H1 (cell line): ENCODE results near the gene NCAM1. TPM values are rescaled to one million over a fixed set of nuclear protein-coding genes. Genes with fewer than 3 reads are reported as not detected.

Experiments
- CTCF ChIA-PET: fragments of 300-600 bp; sonication (Branson Sonifier 250); formaldehyde crosslinking; loops from one replicate; lab custom pipeline; 2021; ENCODE audit not compliant: partially characterized antibody; lab: Charles Lee
- POLR2A ChIA-PET: fragments of 300-600 bp; sonication (Branson Sonifier 250); formaldehyde crosslinking; loops from one replicate; lab custom pipeline; 2021; ENCODE audit warnings: inconsistent platforms; ENCODE audit not compliant: partially characterized antibody; lab: Charles Lee
- DNase-seq, 2 experiments: peaks; one replicate each; pipeline versions ENCODE4 v3.0.0 to v3.0.0-alpha.2; 2010 to 2022; ENCODE audit warnings: low spot score in 2 of 2, low read depth in 1 of 2, mixed read lengths in 1 of 2
- FAIRE-seq: peaks from 2 replicates; lab custom pipeline; 2011; peaks lifted over from hg19 to GRCh38; lab: Jason Lieb, UNC
- H2AFZ ChIP-seq: 2 replicates; pipeline ENCODE4 v1.8.1; 2012; ENCODE audit warnings: low read length, inconsistent platforms
- H2AK5ac ChIP-seq: 2 replicates; pipeline ENCODE4 v1.6.1; 2013; ENCODE audit warnings: low read depth, low read length
- H2BK120ac ChIP-seq: replicated peaks from 2 replicates; pipeline ENCODE3; 2013; ENCODE audit warnings: low read depth, low read length, inconsistent platforms
- H2BK12ac ChIP-seq: 2 replicates; pipeline ENCODE4 v1.6.1; 2013; ENCODE audit warnings: low read depth, low read length
- H2BK15ac ChIP-seq: 2 replicates; pipeline ENCODE4 v1.6.1; 2013; ENCODE audit warnings: low read length
- H2BK20ac ChIP-seq: 2 replicates; pipeline ENCODE4 v1.6.1; 2013; ENCODE audit warnings: low read length
- H2BK5ac ChIP-seq: 2 replicates; pipeline ENCODE4 v1.6.1; 2013; ENCODE audit warnings: low read depth, low read length
- H3K14ac ChIP-seq: 2 replicates; pipeline ENCODE4 v1.6.1; 2013; ENCODE audit warnings: inconsistent platforms; ENCODE audit not compliant: insufficient read length
- H3K18ac ChIP-seq: 2 replicates; pipeline ENCODE4 v1.6.1; 2013; ENCODE audit warnings: low read length; ENCODE audit errors: extremely low read depth
- H3K23ac ChIP-seq: 2 replicates; pipeline ENCODE4 v1.6.1; 2013; ENCODE audit warnings: inconsistent platforms; ENCODE audit not compliant: insufficient read length
- H3K23me2 ChIP-seq: 2 replicates; pipeline ENCODE4 v1.6.1; 2013; ENCODE audit warnings: low read depth, low read length
- H3K27ac ChIP-seq: 2 replicates; pipeline ENCODE4 v1.6.1; 2011; ENCODE audit warnings: low read depth, low read length, inconsistent platforms
- H3K27me3 ChIP-seq, 4 experiments: replicated peaks in 1 of 4; 1 replicate in 1 of 4; 2 replicates in 3 of 4; pipeline versions ENCODE4 v1.6.1 to v1.8.1; 2011 to 2013; ENCODE audit warnings: low read length in 3 of 4, mild to moderate bottlenecking in 3 of 4, inconsistent platforms in 2 of 4, mixed read lengths in 2 of 4, moderate library complexity in 1 of 4; ENCODE audit not compliant: control insufficient read depth in 3 of 4, insufficient read depth in 3 of 4; ENCODE audit errors: extremely low read depth in 1 of 4
- H3K36me3 ChIP-seq, 4 experiments: 2 replicates each; pipeline versions ENCODE4 v1.6.1 to v1.8.1; 2011 to 2013; ENCODE audit warnings: mild to moderate bottlenecking in 4 of 4, low read length in 3 of 4, moderate library complexity in 2 of 4, control low read depth in 1 of 4, inconsistent platforms in 1 of 4; ENCODE audit not compliant: insufficient read depth in 4 of 4, control insufficient read depth in 2 of 4
- H3K4ac ChIP-seq: replicated peaks from 2 replicates; pipeline ENCODE3; 2013; ENCODE audit warnings: low read length, low read depth, mixed read lengths, inconsistent platforms; ENCODE audit not compliant: insufficient read length
- H3K4me1 ChIP-seq, 4 experiments: replicated peaks in 1 of 4; 1 replicate in 1 of 4; 2 replicates in 3 of 4; pipeline versions ENCODE4 v1.6.1 to v1.8.1; 2011 to 2013; ENCODE audit warnings: low read length in 3 of 4, inconsistent platforms in 2 of 4, mixed read lengths in 1 of 4; ENCODE audit not compliant: insufficient read depth in 4 of 4, control insufficient read depth in 3 of 4
- H3K4me2 ChIP-seq, 2 experiments: 2 replicates each; pipeline versions ENCODE4 v1.6.1 to v1.8.1; 2011 to 2013; ENCODE audit warnings: low read depth in 2 of 2, low read length in 2 of 2, control low read depth in 1 of 2, inconsistent platforms in 1 of 2, mild to moderate bottlenecking in 1 of 2; ENCODE audit not compliant: insufficient read depth in 1 of 2
- H3K4me3 ChIP-seq, 4 experiments: fragments of 200-600, 300-600 bp in 1 of 4; sonication (generic), shearing (Covaris generic), sonication (Bioruptor Twin) in 1 of 4; 2 replicates each; pipeline versions ENCODE4 v1.5.1 to v1.8.1; 2011 to 2016; ENCODE audit warnings: low read length in 4 of 4, low read depth in 3 of 4, control low read depth in 2 of 4, inconsistent platforms in 2 of 4, mild to moderate bottlenecking in 2 of 4, mixed read lengths in 1 of 4, moderate library complexity in 1 of 4; ENCODE audit not compliant: insufficient read depth in 2 of 4; ENCODE audit errors: extremely low read depth in 1 of 4
- H3K56ac ChIP-seq: replicated peaks from 2 replicates; pipeline ENCODE3; 2013; ENCODE audit warnings: low read depth, mild to moderate bottlenecking, mixed read lengths, low read length, inconsistent platforms; ENCODE audit not compliant: insufficient read length
- H3K79me1 ChIP-seq: 2 replicates; pipeline ENCODE4 v1.6.1; 2013; ENCODE audit warnings: low read depth, low read length, control low read depth
- H3K79me2 ChIP-seq, 2 experiments: 2 replicates each; pipeline versions ENCODE4 v1.6.1 to v1.8.1; 2012 to 2013; ENCODE audit warnings: low read length in 2 of 2, mild to moderate bottlenecking in 2 of 2, inconsistent platforms in 1 of 2; ENCODE audit not compliant: insufficient read depth in 2 of 2, control insufficient read depth in 1 of 2
- H3K9ac ChIP-seq, 4 experiments: replicated peaks in 1 of 4; 1 replicate in 1 of 4; 2 replicates in 3 of 4; pipeline versions ENCODE4 v1.6.1 to v1.8.1; 2011 to 2013; ENCODE audit warnings: low read depth in 3 of 4, low read length in 3 of 4, control low read depth in 2 of 4, mild to moderate bottlenecking in 2 of 4, moderate library complexity in 2 of 4, inconsistent platforms in 1 of 4; ENCODE audit errors: extremely low read depth in 1 of 4
- H3K9me3 ChIP-seq, 2 experiments: 2 replicates each; pipeline versions ENCODE4 v1.6.1 to v1.8.1; 2012 to 2013; ENCODE audit warnings: mild to moderate bottlenecking in 2 of 2, moderate library complexity in 2 of 2, control low read depth in 1 of 2, inconsistent platforms in 1 of 2, low read depth in 1 of 2, low read length in 1 of 2, mixed read lengths in 1 of 2; ENCODE audit not compliant: insufficient read depth in 2 of 2
- H4K20me1 ChIP-seq, 2 experiments: replicated peaks in 1 of 2; 2 replicates each; pipeline versions ENCODE3 to v1.8.1; 2011 to 2013; ENCODE audit warnings: inconsistent platforms in 2 of 2, low read length in 2 of 2, mild to moderate bottlenecking in 1 of 2; ENCODE audit not compliant: insufficient read depth in 2 of 2, control insufficient read depth in 1 of 2
- H4K5ac ChIP-seq: 2 replicates; pipeline ENCODE4 v1.6.1; 2013; ENCODE audit warnings: low read length, low read depth, mixed read lengths, inconsistent platforms; ENCODE audit not compliant: insufficient read length
- H4K8ac ChIP-seq: 2 replicates; pipeline ENCODE4 v1.8.0; 2013; ENCODE audit warnings: mild to moderate bottlenecking, moderate library complexity, low read length, inconsistent platforms; ENCODE audit not compliant: insufficient read depth; ENCODE audit errors: extremely low read depth
- H4K91ac ChIP-seq: replicated peaks from 2 replicates; pipeline ENCODE3; 2013; ENCODE audit warnings: low read length, mixed read lengths, inconsistent platforms; ENCODE audit not compliant: insufficient read length
- RAD21 ChIP-seq, 2 experiments: IDR thresholded peaks in 1 of 2; conservative IDR thresholded peaks in 1 of 2; 2 replicates each; pipeline ENCODE4 v1.6.1; 2011; ENCODE audit warnings: low read depth in 2 of 2, low read length in 2 of 2, improper control_type of control experiment in 1 of 2, inconsistent platforms in 1 of 2, mild to moderate bottlenecking in 1 of 2, moderate library complexity in 1 of 2
- SIN3A ChIP-seq, 2 experiments: IDR thresholded peaks in 1 of 2; conservative IDR thresholded peaks in 1 of 2; 2 replicates each; pipeline ENCODE4 v1.6.1; 2011 to 2012; ENCODE audit warnings: low read length in 2 of 2, improper control_type of control experiment in 1 of 2, low read depth in 1 of 2, mild to moderate bottlenecking in 1 of 2
- WGBS, 2 experiments: shearing (Covaris generic) in 1 of 2; methylation state at CpG; one replicate each; pipeline versions ENCODE4 v1.1.6 to v1.1.7; 2013 to 2015; ENCODE audit warnings: low lambda C conversion rate in 2 of 2, mixed read lengths in 2 of 2, inconsistent platforms in 1 of 2, low coverage in 1 of 2, missing lambda C conversion rate in 1 of 2; ENCODE audit not compliant: insufficient replicate concordance in 2 of 2, insufficient coverage in 1 of 2, insufficient read length in 1 of 2; ENCODE audit errors: extremely low coverage in 1 of 2, missing lambda C conversion rate in 1 of 2; 5-methylcytosine and 5-hydroxymethylcytosine counted together
- polyA plus RNA-seq, 7 experiments: library from polyadenylated mRNA; depleted of rRNA in 3 of 7; stranded (reverse) in 5 of 7; unstranded in 2 of 7; fragments of >200 nt in 5 of 7; fragments of 200-250 nt in 2 of 7; gene quantifications; 1 replicate in 5 of 7; 2 replicates in 1 of 7; 4 replicates in 1 of 7; pipeline versions ENCODE4 v1.2.1 to v1.2.3, GENCODE V29; 2011 to 2013; ENCODE audit warnings: missing spikeins in 2 of 7, mixed read lengths in 2 of 7
- total RNA-seq: library from RNA; stranded (reverse); fragmentation: NEBNext Ultra II Directional; extraction: Animal tissue kit (Norgen Biotek cat#: 25700); gene quantifications from 2 replicates; pipeline ENCODE4 v1.2.1, GENCODE V29; 2021

The NCAM1 gene
- total and polyA plus RNA-seq, 2 of the 8 experiments (the other 6 are each of a cell fraction or from before 2014, with no cell fraction given), result 3.1 to 4.3 TPM

- Histone ChIP-seq H2BK20ac (no peak overlapping the region), H3K14ac (no peak overlapping the region), H3K27me3 (peaks cover 5 to 24% (median 22%) of the 10 kb centered on the region in 4 experiments), H4K8ac (no peak overlapping the region), H4K20me1 (peaks cover 0 to 6% of the 10 kb centered on the region in 2 experiments), H3K79me2 (no peaks in the 10 kb centered on the region), H3K56ac (no peak overlapping the region), H3K4ac (no peak overlapping the region), H3K27ac (no peak overlapping the region), H3K4me1 (peaks cover 0 to 6% (median 3%) of the 10 kb centered on the region in 4 experiments; a peak in 3 of 7 replicates), H3K36me3 (no peaks in the 10 kb centered on the region), H3K79me1 (no peaks in the 10 kb centered on the region), H2BK12ac (no peak overlapping the region), H2AFZ (no peak overlapping the region), H3K4me2 (no peak overlapping the region), H3K23me2 (peaks cover 21% of the 10 kb centered on the region; the same call in 1 of the 2 replicates), H3K18ac (no peak overlapping the region), H2BK120ac (no peak overlapping the region), H4K5ac (no peak overlapping the region), H2AK5ac (no peak overlapping the region), H3K9me3 (no peaks in the 10 kb centered on the region), H3K9ac (no peak overlapping the region), H3K4me3 (no peak overlapping the region), H2BK15ac (no peak overlapping the region), H3K23ac (no peak overlapping the region), H4K91ac (no peak overlapping the region), H2BK5ac (no peak overlapping the region)
- DNase-seq (no peak), FAIRE-seq (no peak)
- WGBS, 2 experiments, result 85% methylated on average over 4 of the region's 4 CpGs; no CpG with 5 or more reads in 1 of the 2 experiments
- ChIA-PET CTCF (interaction anchor here (0.9 to 1.1 kb wide), 2 partner anchors 8 to 15 kb away, joined by 3 read pairs; no protein-coding TSS in a partner anchor), POLR2A (no interaction called here)
- TF ChIP-seq RAD21 (IDR thresholded peaks at IDR 0.05 in 1 of 2, conservative IDR thresholded peaks at IDR 0.05 in 1 of 2; ENCODE audit: low read depth in 2 of 2, low read length in 2 of 2) (0 out of 4 replicates have a peak, but pooled peaks of 1 of the 2 experiments have one; percentile 2), SIN3A (conservative IDR thresholded peaks at IDR 0.05 in 1 of 2, IDR thresholded peaks at IDR 0.05 in 1 of 2; ENCODE audit: low read depth in 1 of 2, low read length in 2 of 2) (no peak)
Observed at GRCh38 chr11:112965656-112966055, 4.4 kb downstream of the NCAM1 start.
